WTC11 (cell line): ENCODE results near the gene NTRK3. TPM values are rescaled to one million over a fixed set of nuclear protein-coding genes. Genes with fewer than 3 reads are reported as not detected.

ENCODE experiments used
- ATAC-seq: fragments of 200-7000 bp; cut with Tn5 transposase; 2 replicates; pipeline ENCODE4 v1.10.0; 2021; ENCODE audit warnings: mild to moderate bottlenecking, moderate library complexity
- CTCF ChIA-PET: fragments of 300-600 bp; sonication (Branson Sonifier 250); formaldehyde crosslinking; loops from one replicate; lab custom pipeline; 2021; ENCODE audit warnings: antibody characterized with exemption; lab: Charles Lee
- POLR2A ChIA-PET: fragments of 350-600 bp; sonication (Branson Sonifier 250); formaldehyde crosslinking; loops from one replicate; lab custom pipeline; 2021; ENCODE audit warnings: antibody characterized with exemption; lab: Charles Lee
- DNase-seq: peaks from one replicate; pipeline ENCODE4 v3.0.0; 2021; ENCODE audit warnings: low spot score
- H3K27ac Mint-ChIP-seq: 2 replicates; pipeline ENCODE4 v1.8.0; 2021; ENCODE audit warnings: mixed read lengths
- H3K27me3 Mint-ChIP-seq: 2 replicates; pipeline ENCODE4 v1.8.0; 2021; ENCODE audit warnings: low read depth, mild to moderate bottlenecking, moderate library complexity, mixed read lengths
- H3K36me3 Mint-ChIP-seq: 2 replicates; pipeline ENCODE4 v1.8.0; 2021; ENCODE audit warnings: mixed read lengths
- H3K4me1 Mint-ChIP-seq: 2 replicates; pipeline ENCODE4 v1.8.0; 2022; ENCODE audit warnings: mixed read lengths
- H3K4me3 Mint-ChIP-seq: 2 replicates; pipeline ENCODE4 v1.8.0; 2021; ENCODE audit warnings: mild to moderate bottlenecking, moderate library complexity, mixed read lengths
- H3K9me3 Mint-ChIP-seq: 2 replicates; pipeline ENCODE4 v1.8.0; 2021; ENCODE audit warnings: mixed read lengths
- AR ChIP-seq: fragments of 250-450 bp; sonication (Bioruptor Pico); IDR thresholded peaks from 2 replicates; pipeline ENCODE4 v1.9.0; 2021; ENCODE audit warnings: mild to moderate bottlenecking
- ARID4B ChIP-seq: sonication (generic); formaldehyde crosslinking; IDR thresholded peaks from 2 replicates; pipeline ENCODE4 v1.8.0; 2023; ENCODE audit warnings: missing genetic modification reagents, mild to moderate bottlenecking, borderline replicate concordance
- CTCF ChIP-seq: fragments of 200-600 bp; IDR thresholded peaks from 2 replicates; pipeline ENCODE4 v1.8.0; 2022; ENCODE audit warnings: antibody characterized with exemption
- EMX1 ChIP-seq: fragments of 250-450 bp; sonication (Bioruptor Pico); IDR thresholded peaks from 2 replicates; pipeline ENCODE4 v1.8.0; 2021; ENCODE audit warnings: mild to moderate bottlenecking
- FOXP4 ChIP-seq: sonication (generic); formaldehyde crosslinking; IDR thresholded peaks from 2 replicates; pipeline ENCODE4 v1.8.0; 2022; ENCODE audit warnings: mild to moderate bottlenecking, missing genetic modification reagents
- IRF1 ChIP-seq: sonication (generic); formaldehyde crosslinking; IDR thresholded peaks from 2 replicates; pipeline ENCODE4 v1.8.0; 2023; ENCODE audit warnings: missing genetic modification reagents
- JUN ChIP-seq: sonication (generic); formaldehyde crosslinking; IDR thresholded peaks from 2 replicates; pipeline ENCODE4 v1.8.0; 2023; ENCODE audit warnings: mild to moderate bottlenecking, missing genetic modification reagents
- MAX ChIP-seq: sonication (generic); formaldehyde crosslinking; IDR thresholded peaks from 2 replicates; pipeline ENCODE4 v1.8.0; 2022; ENCODE audit warnings: mild to moderate bottlenecking, missing genetic modification reagents
- PREB ChIP-seq: sonication (generic); formaldehyde crosslinking; IDR thresholded peaks from 2 replicates; pipeline ENCODE4 v1.8.1; 2022; ENCODE audit warnings: mild to moderate bottlenecking, missing genetic modification reagents, moderate library complexity, borderline replicate concordance
- TEAD1 ChIP-seq: sonication (generic); formaldehyde crosslinking; IDR thresholded peaks from 2 replicates; pipeline ENCODE4 v1.8.0; 2022; ENCODE audit warnings: mild to moderate bottlenecking, missing genetic modification reagents
- USF1 ChIP-seq: sonication (generic); formaldehyde crosslinking; IDR thresholded peaks from 2 replicates; pipeline ENCODE4 v1.8.0; 2022; ENCODE audit warnings: mild to moderate bottlenecking, missing genetic modification reagents
- USF2 ChIP-seq: sonication (generic); formaldehyde crosslinking; IDR thresholded peaks from 2 replicates; pipeline ENCODE4 v1.8.1; 2023; ENCODE audit warnings: mild to moderate bottlenecking, missing genetic modification reagents, moderate library complexity
- ZNF232 ChIP-seq: sonication (generic); formaldehyde crosslinking; IDR thresholded peaks from 2 replicates; pipeline ENCODE4 v1.8.0; 2022; ENCODE audit warnings: mild to moderate bottlenecking, missing genetic modification reagents
- ZNF671 ChIP-seq: fragments of 250-450 bp; sonication (Bioruptor Pico); IDR thresholded peaks from 2 replicates; pipeline ENCODE4 v1.8.0; 2021; ENCODE audit warnings: mild to moderate bottlenecking
- total RNA-seq: library from RNA; stranded (reverse); gene quantifications from 3 replicates; pipeline ENCODE4 v1.2.3, GENCODE V29; 2021

The NTRK3 gene
- total RNA-seq, 1 experiment from 2014 or later = 12.3 TPM

GRCh38 chr15:88166082-88166993, 90.2 kb downstream of the NTRK3 start:
- no peaks in the 10 kb centered on the region for H3K4me1 Mint-ChIP-seq
- no peaks in the 10 kb centered on the region; the same call in 1 of the 2 replicates for H3K27me3 Mint-ChIP-seq
- ChIA-PET POLR2A (no interaction called here), CTCF (interaction anchor here (0.6 kb wide), 1 partner anchor 269 kb away, joined by 4 read pairs; no protein-coding TSS in a partner anchor)
- no peak overlapping the region for H3K27ac Mint-ChIP-seq
- DNase-seq = peak; percentile 71
- peak; percentile 95 for ATAC-seq
- H3K9me3 Mint-ChIP-seq = no peaks in the 10 kb centered on the region
- TF ChIP-seq TEAD1 (0 out of 2 replicates have a peak, but pooled peaks have one; percentile 51), ARID4B (CRISPR knock-in tag) (0 out of 2 replicates have a peak, but pooled peaks have one; percentile 63), JUN (CRISPR knock-in tag) (0 out of 2 replicates have a peak, but pooled peaks have one; percentile 37), CTCF (no peak), IRF1 (CRISPR knock-in tag) (peak; percentile 51; the same call in 1 of the 2 replicates), MAX (CRISPR knock-in tag) (no peak), ZNF232 (no peak)
- no peak overlapping the region for H3K4me3 Mint-ChIP-seq
- no peaks in the 10 kb centered on the region for H3K36me3 Mint-ChIP-seq

GRCh38 chr15:88161636-88162035, 94.9 kb downstream of the NTRK3 start:
- ChIA-PET CTCF (no interaction called here), POLR2A (interaction anchor here (0.6 kb wide), 1 partner anchor 273 kb away, joined by 4 read pairs; no protein-coding TSS in a partner anchor)
- Mint-ChIP-seq H3K27me3 (no peaks in the 10 kb centered on the region), H3K36me3 (no peaks in the 10 kb centered on the region), H3K4me1 (peaks cover 5% of the 10 kb centered on the region), H3K9me3 (peaks cover under 1% of the 10 kb centered on the region; the same call in 1 of the 2 replicates), H3K4me3 (no peak overlapping the region), H3K27ac (no peak overlapping the region)
- no peak for ATAC-seq
- DNase-seq = no peak
- TF ChIP-seq AR (CRISPR knock-in tag) (no peak), PREB (CRISPR knock-in tag) (no peak), EMX1 (CRISPR knock-in tag) (no peak), ZNF671 (CRISPR knock-in tag) (no peak), FOXP4 (CRISPR knock-in tag) (no peak), MAX (CRISPR knock-in tag) (no peak), USF2 (CRISPR knock-in tag) (no peak), USF1 (no peak)
